HCT116 (cell line): ENCODE results near the gene AKAP13. TPM values are rescaled to one million over a fixed set of nuclear protein-coding genes. Genes with fewer than 3 reads are reported as not detected.

Source experiments
- ATAC-seq: fragments of 200-7000 bp; cut with Tn5 transposase; 2 replicates; pipeline ENCODE4 v1.9.1; 2020; ENCODE audit warnings: mild to moderate bottlenecking, moderate library complexity
- BruUV-seq: library from RNA; stranded (reverse); fragments of 400-500 nt; replicated peaks from 2 replicates; lab custom pipeline; 2021; lab: Mats Ljungman, UMichigan
- CTCF ChIA-PET: fragments of 300-600 bp; sonication (Branson Sonifier 250); formaldehyde crosslinking; loops from one replicate; lab custom pipeline; 2021; ENCODE audit warnings: antibody characterized with exemption; lab: Charles Lee
- POLR2A ChIA-PET: fragments of 300-600, 350-600 bp; sonication (Branson Sonifier 250); formaldehyde crosslinking; loops from one replicate; lab custom pipeline; 2021; ENCODE audit warnings: antibody characterized with exemption; lab: Charles Lee
- RAD21 ChIA-PET, 2 experiments: fragments of 300-600 bp; sonication (Branson Sonifier 250); formaldehyde crosslinking; loops; one replicate each; lab custom pipeline; 2023; ENCODE audit warnings: low total read pairs in 2 of 2; ENCODE audit not compliant: uncharacterized antibody in 2 of 2, unreplicated experiment in 2 of 2, low non-redundant PET in 1 of 2; lab: Charles Lee
- DNase-seq: peaks from one replicate; pipeline ENCODE4 v3.0.0-alpha.2; 2010; ENCODE audit warnings: low read depth, low spot score
- H2AFZ ChIP-seq: fragments of 200-600 bp; shearing (Covaris generic), sonication (generic); 2 replicates; pipeline ENCODE4 v1.6.1; 2017; ENCODE audit warnings: low read depth, mixed run types, mixed read lengths, antibody characterized with exemption, low read length; ENCODE audit not compliant: poor library complexity, severe bottlenecking
- H3K27ac ChIP-seq: 2 replicates; pipeline ENCODE4 v1.5.1; 2012; ENCODE audit warnings: low read depth, low read length
- H3K27me3 ChIP-seq: fragments of 200-600 bp; sonication (generic); 2 replicates; pipeline ENCODE4 v1.6.1; 2016; ENCODE audit warnings: mixed run types, low read length, mixed read lengths; ENCODE audit not compliant: insufficient read depth
- H3K36me3 ChIP-seq, 2 experiments: fragments of 200-500 bp in 1 of 2; fragments of 200-600 bp in 1 of 2; sonication (Bioruptor generic) in 1 of 2; sonication (generic) in 1 of 2; 2 replicates each; pipeline versions ENCODE4 v1.5.1 to v1.6.1; 2014 to 2016; ENCODE audit warnings: low read length in 2 of 2, inconsistent platforms in 1 of 2, mixed read lengths in 1 of 2, mixed run types in 1 of 2; ENCODE audit not compliant: insufficient read depth in 2 of 2, control insufficient read depth in 1 of 2
- H3K4me1 ChIP-seq, 2 experiments: fragments of 200-600 bp in 1 of 2; sonication (generic) in 1 of 2; 2 replicates each; pipeline versions ENCODE4 v1.5.1 to v1.6.1; 2012 to 2017; ENCODE audit warnings: low read length in 2 of 2, inconsistent platforms in 1 of 2, mild to moderate bottlenecking in 1 of 2, mixed read lengths in 1 of 2, mixed run types in 1 of 2, moderate library complexity in 1 of 2; ENCODE audit not compliant: insufficient read depth in 2 of 2, control insufficient read depth in 1 of 2
- H3K4me2 ChIP-seq: fragments of 200-600 bp; sonication (generic); 2 replicates; pipeline ENCODE4 v1.6.1; 2017; ENCODE audit warnings: mixed run types, low read length, mixed read lengths
- H3K4me3 ChIP-seq, 2 experiments: fragments of 200-600 bp in 1 of 2; sonication (generic) in 1 of 2; replicated peaks in 1 of 2; 2 replicates each; pipeline ENCODE4 v1.5.1; 2011 to 2016; ENCODE audit warnings: low read length in 2 of 2, control low read depth in 1 of 2, low read depth in 1 of 2, mild to moderate bottlenecking in 1 of 2, mixed read lengths in 1 of 2, mixed run types in 1 of 2
- H3K79me2 ChIP-seq: fragments of 200-600 bp; sonication (generic); 2 replicates; pipeline ENCODE4 v1.6.1; 2017; ENCODE audit warnings: mild to moderate bottlenecking, mixed run types, low read length, moderate library complexity, mixed read lengths; ENCODE audit not compliant: insufficient read depth
- H3K9ac ChIP-seq: fragments of 200-600 bp; sonication (generic); 2 replicates; pipeline ENCODE4 v1.6.1; 2016; ENCODE audit warnings: low read length, mixed read lengths
- H3K9me2 ChIP-seq: fragments of 200-600 bp; sonication (generic), shearing (Covaris generic); 2 replicates; pipeline ENCODE4 v1.6.1; 2017; ENCODE audit warnings: mixed run types, mild to moderate bottlenecking, moderate library complexity; ENCODE audit not compliant: insufficient read depth
- H3K9me3 ChIP-seq, 2 experiments: fragments of 200-500 bp in 1 of 2; fragments of 200-600 bp in 1 of 2; sonication (Bioruptor generic) in 1 of 2; sonication (generic) in 1 of 2; 2 replicates each; pipeline ENCODE4 v1.6.1; 2014 to 2017; ENCODE audit warnings: low read length in 2 of 2, mixed read lengths in 2 of 2, inconsistent platforms in 1 of 2, low read depth in 1 of 2, mild to moderate bottlenecking in 1 of 2, mixed run types in 1 of 2, moderate library complexity in 1 of 2; ENCODE audit not compliant: control insufficient read depth in 1 of 2, insufficient read depth in 1 of 2
- H4K20me1 ChIP-seq: fragments of 200-600 bp; sonication (generic), shearing (Covaris generic); 2 replicates; pipeline ENCODE4 v1.6.1; 2017; ENCODE audit warnings: mixed run types, mild to moderate bottlenecking, moderate library complexity; ENCODE audit not compliant: insufficient read depth
- ATF3 ChIP-seq: IDR thresholded peaks from 2 replicates; pipeline ENCODE4 v1.6.1; 2012
- CBX3 ChIP-seq: IDR thresholded peaks from 2 replicates; pipeline ENCODE4 v1.6.1; 2012; ENCODE audit warnings: low read depth
- CEBPB ChIP-seq: IDR thresholded peaks from 2 replicates; pipeline ENCODE4 v1.6.1; 2012; ENCODE audit warnings: low read depth
- ELF1 ChIP-seq: IDR thresholded peaks from 2 replicates; pipeline ENCODE4 v1.6.1; 2012; ENCODE audit warnings: low read depth, borderline replicate concordance
- EZH2 ChIP-seq: fragments of 200-600 bp; sonication (generic); IDR thresholded peaks from 2 replicates; pipeline ENCODE4 v1.6.1; 2017; ENCODE audit warnings: antibody characterized with exemption, mixed run types
- MAX ChIP-seq: IDR thresholded peaks from 2 replicates; pipeline ENCODE4 v1.6.1; 2012
- REST ChIP-seq: IDR thresholded peaks from 2 replicates; pipeline ENCODE4 v1.6.1; 2012; ENCODE audit warnings: low read depth
- SIN3A ChIP-seq: IDR thresholded peaks from 2 replicates; pipeline ENCODE4 v1.6.1; 2012; ENCODE audit warnings: low read depth
- SP1 ChIP-seq: IDR thresholded peaks from 2 replicates; pipeline ENCODE4 v1.6.1; 2012; ENCODE audit warnings: low read depth
- SRF ChIP-seq: IDR thresholded peaks from 2 replicates; pipeline ENCODE4 v1.6.1; 2012; ENCODE audit warnings: low read depth
- ZNF274 ChIP-seq: fragments of 200-500 bp; sonication (Bioruptor generic); IDR thresholded peaks from 2 replicates; pipeline ENCODE4 v1.6.1; 2014; ENCODE audit warnings: mild to moderate bottlenecking, low read depth, low read length, inconsistent platforms
- intact Hi-C: fragments of 100-400 bp; cut with micrococcal nuclease; formaldehyde crosslinking; loops from 2 replicates; pipeline ENCODE4 v1.10.0; 2022
- total RNA-seq: library from RNA; stranded (reverse); gene quantifications from one replicate; pipeline ENCODE4 v1.2.1, GENCODE V29; 2021; ENCODE audit not compliant: unreplicated experiment

AKAP13 gene
- total RNA-seq, 1 experiment from 2014 or later = 43.1 TPM

GRCh38 chr15:85507114-85507513 lies 126.7 kb downstream of the AKAP13 start:
- ChIA-PET CTCF (no interaction called here), RAD21 (no interaction called here), POLR2A (no interaction called here)
- Histone ChIP-seq H3K9me3 (no peaks in the 10 kb centered on the region), H4K20me1 (0 out of 2 replicates have a peak, but pooled peaks cover 6% of the 10 kb centered on the region), H3K9me2 (no peaks in the 10 kb centered on the region), H3K36me3 (no peaks in the 10 kb centered on the region), H3K27me3 (no peaks in the 10 kb centered on the region), H3K79me2 (peaks cover 53% of the 10 kb centered on the region), H3K4me1 (peaks cover 0 to under 1% of the 10 kb centered on the region in 2 experiments; a peak in 1 of 4 replicates), H3K27ac (no peak overlapping the region), H3K4me3 (no peak overlapping the region), H3K9ac (no peak overlapping the region), H2AFZ (no peak overlapping the region), H3K4me2 (no peak overlapping the region)
- no peak for DNase-seq
- ATAC-seq = no peak
- BruUV-seq = no TSS peak
- intact Hi-C loops = no loop called here
- TF ChIP-seq SP1 (no peak), MAX (no peak), SRF (no peak), EZH2 (no peak), CBX3 (no peak), ATF3 (no peak), ZNF274 (no peak), ELF1 (no peak), SIN3A (no peak), CEBPB (no peak), REST (no peak)
